HepG2 (cell line): ENCODE measurements around the gene DST. TPM values are rescaled to one million over a fixed set of nuclear protein-coding genes. Genes with fewer than 3 reads are reported as not detected.

ENCODE experiments used
- HES4 ChIP-seq: sonication (generic); formaldehyde crosslinking; IDR thresholded peaks from 2 replicates; pipeline ENCODE4 v1.9.0; 2021; ENCODE audit warnings: mild to moderate bottlenecking, missing genetic modification reagents, borderline replicate concordance
- ISL2 ChIP-seq: sonication (generic); formaldehyde crosslinking; IDR thresholded peaks from 2 replicates; pipeline ENCODE4 v1.5.0; 2020; ENCODE audit warnings: missing genetic modification reagents
- KDM5B ChIP-seq: sonication (generic); formaldehyde crosslinking; IDR thresholded peaks from 2 replicates; pipeline ENCODE4 v1.4.0; 2020; ENCODE audit warnings: missing genetic modification reagents, mild to moderate bottlenecking, borderline replicate concordance
- MAF1 ChIP-seq: sonication (generic); formaldehyde crosslinking; IDR thresholded peaks from 2 replicates; pipeline ENCODE4 v1.5.0; 2020; ENCODE audit warnings: missing genetic modification reagents, borderline replicate concordance
- NFIB ChIP-seq: sonication (generic); formaldehyde crosslinking; IDR thresholded peaks from 2 replicates; pipeline ENCODE4 v1.9.0; 2021; ENCODE audit warnings: missing genetic modification reagents, mild to moderate bottlenecking, borderline replicate concordance
- POGZ ChIP-seq: sonication (generic); formaldehyde crosslinking; IDR thresholded peaks from 2 replicates; pipeline ENCODE4 v1.4.0; 2020; ENCODE audit warnings: mild to moderate bottlenecking, missing genetic modification reagents
- POLR2A ChIP-seq, 2 experiments: IDR thresholded peaks; 2 replicates each; pipeline ENCODE4 v1.6.1; 2011; ENCODE audit warnings: low read depth in 2 of 2, low read length in 2 of 2, mild to moderate bottlenecking in 1 of 2, moderate library complexity in 1 of 2; ENCODE audit not compliant: insufficient read depth in 1 of 2
- PPARG ChIP-seq: conservative IDR thresholded peaks from 2 replicates; pipeline ENCODE4 v1.6.1; 2016; ENCODE audit warnings: missing biosample characterization, missing genetic modification reagents
- SSRP1 ChIP-seq: IDR thresholded peaks from 2 replicates; pipeline ENCODE4 v1.6.1; 2016; ENCODE audit warnings: control low read depth
- STAG1 ChIP-seq: sonication (generic); formaldehyde crosslinking; IDR thresholded peaks from 2 replicates; pipeline ENCODE4 v1.4.0; 2020; ENCODE audit warnings: missing genetic modification reagents
- ZFP82 ChIP-seq: sonication (generic); formaldehyde crosslinking; IDR thresholded peaks from 2 replicates; pipeline ENCODE4 v1.5.1; 2020; ENCODE audit warnings: mild to moderate bottlenecking, missing genetic modification reagents, borderline replicate concordance
- ZNF281 ChIP-seq: sonication (generic); formaldehyde crosslinking; IDR thresholded peaks from 2 replicates; pipeline ENCODE4 v1.4.0; 2020; ENCODE audit warnings: missing genetic modification reagents, borderline replicate concordance
- ZNF326 ChIP-seq: sonication (generic); formaldehyde crosslinking; IDR thresholded peaks from 2 replicates; pipeline ENCODE4 v1.4.0; 2020; ENCODE audit warnings: missing genetic modification reagents, borderline replicate concordance
- ZNF512B ChIP-seq: sonication (generic); formaldehyde crosslinking; IDR thresholded peaks from 2 replicates; pipeline ENCODE4 v1.5.1; 2020; ENCODE audit warnings: missing genetic modification reagents, mild to moderate bottlenecking, borderline replicate concordance
- ZNF839 ChIP-seq: sonication (generic); formaldehyde crosslinking; IDR thresholded peaks from 2 replicates; pipeline ENCODE4 v1.4.0; 2020; ENCODE audit warnings: missing genetic modification reagents, mild to moderate bottlenecking, borderline replicate concordance
- polyA plus RNA-seq, 8 experiments: library from polyadenylated mRNA; depleted of rRNA in 3 of 8; stranded (reverse) in 7 of 8; unstranded in 1 of 8; fragments of >200 nt; fragmentation: Illumina TruSeq in 4 of 8; extraction: Trizol in 4 of 8; gene quantifications; 2 replicates each; pipeline versions ENCODE4 v1.2.1 to v1.2.3, GENCODE V29; 2011 to 2016; ENCODE audit warnings: low read depth in 4 of 8, missing spikeins in 1 of 8, mixed read lengths in 1 of 8; ENCODE audit not compliant: insufficient read depth in 1 of 8
- total RNA-seq, 5 experiments: library from RNA; depleted of rRNA; stranded (reverse); fragments of >200 nt; fragmentation: Illumina TruSeq; extraction: Trizol; gene quantifications; 2 replicates each; pipeline ENCODE4 v1.2.3, GENCODE V29; 2016; ENCODE audit warnings: low read depth in 1 of 5
- TF ChIP-seq, protein P1 (sequence below): sonication (generic); formaldehyde crosslinking; IDR thresholded peaks from 2 replicates; pipeline ENCODE4 v1.5.0; 2020; ENCODE audit warnings: missing genetic modification reagents
- TF ChIP-seq, protein P2 (sequence below): fragments of 450-650 bp; IDR thresholded peaks from 2 replicates; pipeline ENCODE4 v1.6.1; 2016

Gene DST
- total and polyA plus RNA-seq, 2 of the 13 experiments (the other 11 are each of a cell fraction or from before 2014, with no cell fraction given): 64.4 to 89.0 TPM

DNA sequence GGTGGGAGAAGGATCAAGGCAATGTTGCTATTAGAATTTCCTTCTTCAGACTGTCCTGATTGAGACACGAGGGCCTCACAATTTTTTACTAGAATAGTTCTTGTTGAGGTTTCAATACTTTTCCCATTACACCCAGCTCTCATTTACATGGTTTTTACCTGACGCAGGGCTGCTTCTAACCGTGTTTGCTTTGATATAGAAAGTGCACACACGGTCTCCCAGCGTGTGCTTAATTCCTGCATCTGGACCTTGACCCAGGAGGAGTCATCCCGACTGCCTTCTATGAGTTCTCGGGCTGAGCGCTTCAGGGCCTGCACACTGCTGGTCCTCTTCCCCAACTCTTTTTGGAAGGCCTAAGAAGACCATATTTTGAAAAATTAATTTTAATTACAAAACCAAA lies 160.2 kb downstream of the DST start (continued):
- TF ChIP-seq, protein P1, sequence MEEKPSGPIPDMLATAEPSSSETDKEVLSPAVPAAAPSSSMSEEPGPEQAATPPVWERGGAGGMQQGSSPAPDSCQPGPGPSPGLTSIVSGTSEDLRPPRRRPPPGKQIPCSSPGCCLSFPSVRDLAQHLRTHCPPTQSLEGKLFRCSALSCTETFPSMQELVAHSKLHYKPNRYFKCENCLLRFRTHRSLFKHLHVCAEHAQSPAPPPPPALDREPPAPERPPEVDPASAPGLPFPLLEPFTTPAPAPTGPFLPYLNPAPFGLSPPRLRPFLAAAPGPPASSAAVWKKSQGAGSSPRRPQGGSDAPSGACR (CRISPR knock-in tag): no peak
- TF ChIP-seq ZNF281 (CRISPR knock-in tag): no peak
- TF ChIP-seq MAF1 (CRISPR knock-in tag): no peak
- no peak for TF ChIP-seq SSRP1
- no peak for TF ChIP-seq ZNF326
- TF ChIP-seq PPARG (CRISPR knock-in tag): no peak
- TF ChIP-seq ISL2 (CRISPR knock-in tag): 0 out of 2 replicates have a peak, but pooled peaks have one; percentile 13
- no peak for TF ChIP-seq ZNF839 (CRISPR knock-in tag)
- TF ChIP-seq STAG1: peak; percentile 42
- no peak for TF ChIP-seq NFIB (CRISPR knock-in tag)
- TF ChIP-seq ZNF512B (CRISPR knock-in tag): no peak
- TF ChIP-seq POLR2A (IDR thresholded peaks at IDR 0.05; ENCODE audit: insufficient read depth in 1 of 2, low read depth in 2 of 2, low read length in 2 of 2): no peak
- no peak for TF ChIP-seq ZFP82
- no peak for TF ChIP-seq HES4 (CRISPR knock-in tag)
- TF ChIP-seq KDM5B (CRISPR knock-in tag): no peak
- peak; percentile 77 for TF ChIP-seq POGZ (CRISPR knock-in tag)
- TF ChIP-seq, protein P2, sequence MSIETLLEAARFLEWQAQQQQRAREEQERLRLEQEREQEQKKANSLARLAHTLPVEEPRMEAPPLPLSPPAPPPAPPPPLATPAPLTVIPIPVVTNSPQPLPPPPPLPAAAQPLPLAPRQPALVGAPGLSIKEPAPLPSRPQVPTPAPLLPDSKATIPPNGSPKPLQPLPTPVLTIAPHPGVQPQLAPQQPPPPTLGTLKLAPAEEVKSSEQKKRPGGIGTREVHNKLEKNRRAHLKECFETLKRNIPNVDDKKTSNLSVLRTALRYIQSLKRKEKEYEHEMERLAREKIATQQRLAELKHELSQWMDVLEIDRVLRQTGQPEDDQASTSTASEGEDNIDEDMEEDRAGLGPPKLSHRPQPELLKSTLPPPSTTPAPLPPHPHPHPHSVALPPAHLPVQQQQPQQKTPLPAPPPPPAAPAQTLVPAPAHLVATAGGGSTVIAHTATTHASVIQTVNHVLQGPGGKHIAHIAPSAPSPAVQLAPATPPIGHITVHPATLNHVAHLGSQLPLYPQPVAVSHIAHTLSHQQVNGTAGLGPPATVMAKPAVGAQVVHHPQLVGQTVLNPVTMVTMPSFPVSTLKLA: no peak
